ENCODE results near the gene PIEZO1. TPM values are rescaled to one million over a fixed set of nuclear protein-coding genes. Genes with fewer than 3 reads are reported as not detected.
A peak's percentile ranks its signal among the peaks of the same experiment; 100 is the strongest.

PIEZO1 gene
- total RNA-seq, 1 experiment from 2014 or later, result 224 TPM

DNA sequence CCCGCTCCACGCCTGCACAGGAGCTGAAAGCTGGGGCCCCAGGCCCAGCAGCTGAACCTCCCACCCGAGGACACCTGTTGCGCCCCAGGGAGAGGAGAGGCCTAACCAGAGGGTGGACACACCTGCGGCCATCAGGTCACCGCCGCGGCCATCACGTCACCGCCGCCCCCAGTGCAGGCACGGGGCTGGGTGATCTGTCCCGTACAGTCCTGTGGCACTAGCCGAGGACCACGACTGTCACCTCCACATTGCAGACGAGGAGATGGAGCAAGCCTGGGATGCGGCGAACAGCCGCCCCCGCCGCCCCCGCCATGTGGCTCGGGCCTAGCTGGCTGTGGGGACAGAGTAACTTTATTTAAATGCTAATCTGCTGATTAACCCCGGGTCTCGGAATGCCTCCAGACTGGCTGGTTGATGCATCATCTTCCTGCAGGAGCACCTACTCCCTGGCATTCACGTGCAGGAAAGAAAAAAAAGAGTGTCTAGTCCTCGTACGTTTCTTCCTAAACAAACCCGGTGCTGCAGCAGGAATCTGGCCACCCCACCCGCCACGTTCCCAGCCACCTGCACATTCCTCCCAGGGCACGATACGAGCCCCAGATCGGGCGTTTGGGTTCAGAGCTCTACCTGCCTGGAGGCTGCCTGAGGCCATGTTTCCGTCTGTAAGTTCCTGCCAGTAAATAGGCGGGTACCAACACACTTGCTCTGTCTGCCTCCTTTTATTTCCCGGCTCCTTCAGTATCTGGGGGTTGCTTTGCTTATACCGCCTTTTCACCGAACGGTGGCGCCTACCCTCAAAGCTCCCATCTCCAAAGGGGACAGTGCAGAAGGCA lies 29.9 kb downstream of the PIEZO1 start:
- ATAC-seq (no peak), DNase-seq (ENCODE audit: low read depth, low spot score) (no peak)
- intact Hi-C loops (cut with micrococcal nuclease), result no loop called here
- Histone ChIP-seq H3K27ac (ENCODE audit: low read depth, low read length) (peak overlapping the region; percentile 15; the same call in 1 of the 2 replicates), H3K4me1 (ENCODE audit: control insufficient read depth in 1 of 2, insufficient read depth in 2 of 2, low read length in 2 of 2) (peaks cover 0 to 15% of the 10 kb centered on the region in 2 experiments; a peak in 1 of 4 replicates), H4K20me1 (ENCODE audit: insufficient read depth) (peaks cover 16% of the 10 kb centered on the region; the same call in 1 of the 2 replicates), H3K4me3 (replicated peaks in 1 of 2; ENCODE audit: low read depth in 1 of 2, low read length in 2 of 2) (no peak overlapping the region), H3K27me3 (ENCODE audit: insufficient read depth, low read length) (no peaks in the 10 kb centered on the region), H3K9ac (ENCODE audit: low read length) (no peak overlapping the region), H3K9me2 (ENCODE audit: insufficient read depth) (no peaks in the 10 kb centered on the region), H3K4me2 (ENCODE audit: low read length) (no peak overlapping the region), H3K36me3 (ENCODE audit: control insufficient read depth in 1 of 2, insufficient read depth in 2 of 2, low read length in 2 of 2) (peaks cover 2 to 11% of the 10 kb centered on the region in 2 experiments; a peak in 2 of 4 replicates), H3K79me2 (ENCODE audit: insufficient read depth, low read length) (peaks cover 95% of the 10 kb centered on the region), H2AFZ (ENCODE audit: low read depth, low read length, poor library complexity, severe bottlenecking) (no peak overlapping the region), H3K9me3 (ENCODE audit: control insufficient read depth in 1 of 2, insufficient read depth in 1 of 2, low read depth in 1 of 2, low read length in 2 of 2) (no peaks in the 10 kb centered on the region)
- TF ChIP-seq FOSL1 (IDR thresholded peaks at IDR 0.05; ENCODE audit: low read depth) (no peak), SIN3A (IDR thresholded peaks at IDR 0.05; ENCODE audit: low read depth) (no peak), RAD21 (IDR thresholded peaks at IDR 0.05; ENCODE audit: low read depth) (no peak)
- TF ChIP-seq, protein P1, sequence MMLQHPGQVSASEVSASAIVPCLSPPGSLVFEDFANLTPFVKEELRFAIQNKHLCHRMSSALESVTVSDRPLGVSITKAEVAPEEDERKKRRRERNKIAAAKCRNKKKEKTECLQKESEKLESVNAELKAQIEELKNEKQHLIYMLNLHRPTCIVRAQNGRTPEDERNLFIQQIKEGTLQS (IDR thresholded peaks at IDR 0.05), result no peak
- RAD21 ChIA-PET (ENCODE audit: low non-redundant PET in 1 of 2, low total read pairs in 2 of 2, uncharacterized antibody in 2 of 2, unreplicated experiment in 2 of 2), result no interaction called here
- CTCF ChIA-PET, result interaction anchor here (3.1 kb wide), 1 partner anchor 18 kb away, joined by 11 read pairs; no protein-coding TSS in a partner anchor
- BruUV-seq (replicated peaks), result no TSS peak
- POLR2A ChIA-PET, result no interaction called here

DNA sequence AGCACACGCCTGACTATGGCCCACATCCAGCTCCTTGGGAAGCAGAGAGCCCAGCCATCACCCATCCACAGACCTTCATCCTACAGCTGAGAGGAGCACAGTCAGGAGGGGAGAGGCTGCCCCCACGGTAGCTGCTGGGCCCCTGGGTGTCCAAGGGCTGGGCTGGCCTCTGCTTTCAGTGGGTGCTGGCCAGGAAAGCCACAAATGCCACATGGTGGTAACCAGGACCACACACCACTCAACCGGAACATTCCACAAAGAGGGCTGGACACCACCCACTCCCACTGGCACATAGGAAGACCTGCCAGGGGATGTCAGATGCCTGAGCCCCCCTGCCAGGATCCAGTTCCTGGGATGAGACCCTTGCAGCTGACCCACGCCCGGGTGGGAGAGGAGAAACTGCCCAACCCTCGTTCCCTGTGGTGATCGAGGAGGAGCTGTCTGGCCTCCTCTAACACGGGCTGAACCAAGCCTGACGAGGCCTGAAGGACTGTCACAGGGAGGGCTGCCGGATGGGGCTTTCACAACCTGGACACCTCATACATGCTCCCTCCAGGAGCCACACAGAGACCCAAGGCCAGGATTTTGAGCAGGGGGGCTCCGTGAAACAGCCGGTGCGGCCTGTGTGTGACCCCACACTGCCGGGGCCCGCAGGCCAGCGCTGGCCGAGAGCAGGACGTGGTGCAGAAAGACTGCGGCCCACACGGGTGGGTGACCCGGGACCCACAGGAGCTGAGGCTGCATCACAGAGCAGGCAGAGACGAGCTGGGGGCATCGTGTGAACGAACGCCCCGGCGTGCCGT lies 30.7 kb downstream of the PIEZO1 start:
- TF ChIP-seq, protein P1 (IDR thresholded peaks at IDR 0.05), result no peak
- TF ChIP-seq ZFX (IDR thresholded peaks at IDR 0.05), result peak; percentile 18; the same call in 1 of the 2 replicates
- Histone ChIP-seq H3K27me3 (ENCODE audit: insufficient read depth, low read length) (no peaks in the 10 kb centered on the region), H4K20me1 (ENCODE audit: insufficient read depth) (peaks cover 16% of the 10 kb centered on the region; the same call in 1 of the 2 replicates), H3K9me3 (ENCODE audit: control insufficient read depth in 1 of 2, insufficient read depth in 1 of 2, low read depth in 1 of 2, low read length in 2 of 2) (no peaks in the 10 kb centered on the region), H3K4me3 (replicated peaks in 1 of 2; ENCODE audit: low read depth in 1 of 2, low read length in 2 of 2) (no peak overlapping the region), H3K27ac (ENCODE audit: low read depth, low read length) (no peak overlapping the region; the same call in 1 of the 2 replicates), H3K9me2 (ENCODE audit: insufficient read depth) (no peaks in the 10 kb centered on the region), H3K4me2 (ENCODE audit: low read length) (no peak overlapping the region), H3K9ac (ENCODE audit: low read length) (no peak overlapping the region), H3K4me1 (ENCODE audit: control insufficient read depth in 1 of 2, insufficient read depth in 2 of 2, low read length in 2 of 2) (peaks cover 0 to 15% of the 10 kb centered on the region in 2 experiments; a peak in 1 of 4 replicates), H2AFZ (ENCODE audit: low read depth, low read length, poor library complexity, severe bottlenecking) (no peak overlapping the region), H3K79me2 (ENCODE audit: insufficient read depth, low read length) (peaks cover 94% of the 10 kb centered on the region), H3K36me3 (ENCODE audit: control insufficient read depth in 1 of 2, insufficient read depth in 2 of 2, low read length in 2 of 2) (peaks cover 2 to 11% of the 10 kb centered on the region in 2 experiments; a peak in 2 of 4 replicates)
- RAD21 ChIA-PET (ENCODE audit: low non-redundant PET in 1 of 2, low total read pairs in 2 of 2, uncharacterized antibody in 2 of 2, unreplicated experiment in 2 of 2), result no interaction called here
- DNase-seq (ENCODE audit: low read depth, low spot score), result no peak
- BruUV-seq (replicated peaks), result no TSS peak
- ATAC-seq, result no peak
- CTCF ChIA-PET, result interaction anchor here (3.1 kb wide), 1 partner anchor 17 kb away, joined by 11 read pairs; no protein-coding TSS in a partner anchor
- intact Hi-C loops (cut with micrococcal nuclease), result no loop called here
- POLR2A ChIA-PET, result no interaction called here

All from HCT116 (cell line).